ENCODE measurements around the gene ANKRD65.

- peak in 1 of 3 experiments; percentile 2 for TF ChIP-seq CTCF (optimal IDR thresholded peaks at IDR 0.05 in 1 of 3, IDR thresholded peaks at IDR 0.05 in 1 of 3, conservative IDR thresholded peaks at IDR 0.05 in 1 of 3; ENCODE audit: extremely low read depth in 1 of 3, insufficient read depth in 2 of 3, low read length in 3 of 3)
- no peak for TF ChIP-seq EZH2 (IDR thresholded peaks at IDR 0.05; ENCODE audit: low read length)
Measured at GRCh38 chr1:1421147-1421906, at the start of gene ANKRD65.
